ENCODE results near the gene CSNK1E. TPM values are rescaled to one million over a fixed set of nuclear protein-coding genes. Genes with fewer than 3 reads are reported as not detected.

Gene CSNK1E
- total RNA-seq, 1 donor from 2014 or later, result 208 TPM

DNA sequence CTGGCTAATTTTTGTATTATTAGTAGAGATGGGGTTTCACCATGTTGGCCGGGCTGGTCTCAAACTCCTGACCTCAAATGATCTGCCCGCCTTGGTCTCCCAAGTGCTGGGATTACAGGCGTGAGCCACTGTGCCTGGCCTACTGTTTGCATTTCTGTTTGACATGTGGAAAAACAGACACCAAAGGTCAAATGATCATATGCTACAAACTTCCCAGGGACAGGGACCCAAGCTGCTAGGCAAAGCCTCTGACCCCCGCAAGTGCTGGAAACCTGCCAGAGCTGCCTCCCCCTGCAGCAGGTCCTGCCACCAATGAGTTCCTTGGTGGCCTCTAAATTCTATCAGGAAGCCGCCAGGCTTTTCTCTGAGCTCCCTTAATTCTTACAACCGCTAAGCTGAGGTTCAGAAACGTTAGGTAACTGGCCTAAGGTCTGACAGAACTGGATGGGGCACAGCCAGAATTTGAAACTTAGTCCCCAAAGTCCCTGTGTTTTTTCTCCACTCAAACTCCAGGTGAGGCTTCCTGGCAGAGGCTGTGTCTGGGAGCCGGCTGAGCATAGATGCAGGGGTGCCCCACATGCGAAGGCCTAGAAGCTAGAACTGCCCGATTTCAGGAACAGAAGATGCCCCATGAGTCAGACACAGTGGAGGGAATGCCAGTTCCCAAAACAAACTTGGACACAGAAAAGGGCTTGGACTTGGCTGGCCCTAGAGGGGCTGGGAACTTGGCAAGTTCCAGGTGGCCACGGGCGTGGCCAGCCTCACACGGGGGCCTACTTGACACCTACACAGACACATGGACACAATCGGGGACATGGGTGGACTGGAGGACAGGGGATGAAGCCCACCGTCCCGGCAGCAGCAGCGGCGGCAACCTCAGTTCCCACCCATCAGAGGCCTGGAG is 7.4 kb downstream of the CSNK1E start:
- no peak overlapping the region for H3K4me3 ChIP-seq (ENCODE audit: low read depth, low read length)
- no peaks in the 10 kb centered on the region for H3K27me3 ChIP-seq (ENCODE audit: control insufficient read depth, insufficient read depth, low read length)
- TF ChIP-seq, protein P1, sequence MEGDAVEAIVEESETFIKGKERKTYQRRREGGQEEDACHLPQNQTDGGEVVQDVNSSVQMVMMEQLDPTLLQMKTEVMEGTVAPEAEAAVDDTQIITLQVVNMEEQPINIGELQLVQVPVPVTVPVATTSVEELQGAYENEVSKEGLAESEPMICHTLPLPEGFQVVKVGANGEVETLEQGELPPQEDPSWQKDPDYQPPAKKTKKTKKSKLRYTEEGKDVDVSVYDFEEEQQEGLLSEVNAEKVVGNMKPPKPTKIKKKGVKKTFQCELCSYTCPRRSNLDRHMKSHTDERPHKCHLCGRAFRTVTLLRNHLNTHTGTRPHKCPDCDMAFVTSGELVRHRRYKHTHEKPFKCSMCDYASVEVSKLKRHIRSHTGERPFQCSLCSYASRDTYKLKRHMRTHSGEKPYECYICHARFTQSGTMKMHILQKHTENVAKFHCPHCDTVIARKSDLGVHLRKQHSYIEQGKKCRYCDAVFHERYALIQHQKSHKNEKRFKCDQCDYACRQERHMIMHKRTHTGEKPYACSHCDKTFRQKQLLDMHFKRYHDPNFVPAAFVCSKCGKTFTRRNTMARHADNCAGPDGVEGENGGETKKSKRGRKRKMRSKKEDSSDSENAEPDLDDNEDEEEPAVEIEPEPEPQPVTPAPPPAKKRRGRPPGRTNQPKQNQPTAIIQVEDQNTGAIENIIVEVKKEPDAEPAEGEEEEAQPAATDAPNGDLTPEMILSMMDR (IDR thresholded peaks at IDR 0.05; ENCODE audit: insufficient read depth, low read length, poor library complexity, severe bottlenecking), result no peak
- no peak for DNase-seq (ENCODE audit: low read depth)
- H3K36me3 ChIP-seq (ENCODE audit: control insufficient read depth, insufficient read depth, low read length), result peaks cover 8% of the 10 kb centered on the region

GRCh38 chr22:38308791-38309498 is 8.3 kb downstream of the CSNK1E start:
- no peak for DNase-seq (ENCODE audit: low read depth)
- no peak overlapping the region for H3K4me3 ChIP-seq (ENCODE audit: low read depth, low read length)
- peaks cover 10% of the 10 kb centered on the region for H3K36me3 ChIP-seq (ENCODE audit: control insufficient read depth, insufficient read depth, low read length)
- TF ChIP-seq, protein P1 (IDR thresholded peaks at IDR 0.05; ENCODE audit: insufficient read depth, low read length, poor library complexity, severe bottlenecking), result no peak
- no peaks in the 10 kb centered on the region for H3K27me3 ChIP-seq (ENCODE audit: control insufficient read depth, insufficient read depth, low read length)

DNA sequence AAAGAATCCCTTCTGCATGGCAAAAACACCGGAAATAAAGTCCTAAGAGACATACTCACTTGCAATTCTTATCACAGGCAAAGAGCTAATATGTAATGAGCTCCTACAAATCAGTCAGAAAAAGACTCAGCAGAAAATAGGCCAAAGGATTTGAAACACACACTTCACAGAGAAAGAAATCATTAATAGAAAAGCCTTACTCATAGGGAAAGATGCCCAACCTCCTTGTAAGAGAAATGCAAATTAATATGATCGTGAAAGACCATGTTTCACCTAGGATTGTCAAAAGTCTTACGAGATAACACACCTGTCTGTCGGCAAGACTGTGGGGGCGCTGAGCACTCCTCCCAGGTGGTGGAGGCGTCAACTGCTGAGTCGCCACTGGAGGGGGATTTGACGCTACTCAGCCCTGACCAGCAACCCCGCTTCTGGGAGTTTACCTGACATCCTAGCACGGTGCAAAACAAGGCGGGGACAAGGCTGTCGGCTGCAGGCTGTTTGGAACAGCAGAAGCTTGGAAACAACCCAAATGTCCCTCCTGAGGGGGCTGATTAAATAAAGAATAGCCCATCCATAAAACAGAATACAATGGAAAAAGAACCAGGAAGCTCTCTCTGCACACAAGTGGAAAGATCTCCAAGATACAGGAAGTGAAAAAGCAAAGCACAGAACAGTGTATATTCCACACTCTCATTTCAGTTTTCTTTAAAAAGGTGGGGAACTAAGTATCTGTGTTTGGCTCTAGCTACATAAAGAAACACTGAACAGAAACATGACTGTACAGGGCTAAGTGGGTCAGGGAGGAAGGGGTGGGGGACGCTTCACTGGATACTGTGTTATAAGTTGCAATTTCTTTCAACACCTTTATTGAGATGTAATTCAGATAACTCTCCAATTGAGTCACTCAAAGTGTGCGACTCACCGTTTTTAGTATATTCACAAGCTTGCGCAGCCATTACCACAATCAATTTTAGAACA is 11.5 kb downstream of the CSNK1E start:
- H3K27me3 ChIP-seq (ENCODE audit: control insufficient read depth, insufficient read depth, low read length), result no peaks in the 10 kb centered on the region
- TF ChIP-seq, protein P1 (IDR thresholded peaks at IDR 0.05; ENCODE audit: insufficient read depth, low read length, poor library complexity, severe bottlenecking), result peak; percentile 22
- no peak overlapping the region for H3K4me3 ChIP-seq (ENCODE audit: low read depth, low read length)
- DNase-seq (ENCODE audit: low read depth), result peak; percentile 56
- H3K36me3 ChIP-seq (ENCODE audit: control insufficient read depth, insufficient read depth, low read length), result peaks cover 6% of the 10 kb centered on the region

GRCh38 chr22:38304526-38304925 is 12.7 kb downstream of the CSNK1E start:
- TF ChIP-seq, protein P1 (IDR thresholded peaks at IDR 0.05; ENCODE audit: insufficient read depth, low read length, poor library complexity, severe bottlenecking), result no peak
- H3K36me3 ChIP-seq (ENCODE audit: control insufficient read depth, insufficient read depth, low read length), result peaks cover 6% of the 10 kb centered on the region
- DNase-seq (ENCODE audit: low read depth), result no peak
- no peak overlapping the region for H3K4me3 ChIP-seq (ENCODE audit: low read depth, low read length)
- H3K27me3 ChIP-seq (ENCODE audit: control insufficient read depth, insufficient read depth, low read length), result no peaks in the 10 kb centered on the region

DNA sequence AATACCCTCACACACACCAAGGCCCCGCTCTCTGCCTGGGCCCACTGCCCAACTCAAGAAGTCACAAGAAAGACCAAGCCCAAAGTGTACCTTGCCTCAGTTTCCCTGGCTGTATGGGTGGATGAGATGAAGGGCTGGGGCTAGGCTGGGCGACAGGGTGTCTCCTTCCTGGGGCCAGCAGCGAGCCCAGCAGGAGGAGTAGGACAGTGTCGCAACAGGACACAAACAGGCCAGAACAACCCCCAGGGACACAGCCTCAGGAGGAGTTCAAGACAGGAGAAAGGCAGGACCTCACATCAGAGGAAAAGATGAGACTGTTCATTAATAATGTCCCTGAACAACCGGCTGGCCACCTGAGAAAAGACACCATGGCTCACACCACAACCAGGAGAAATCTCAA is 13.3 kb downstream of the CSNK1E start:
- no peak for DNase-seq (ENCODE audit: low read depth)
- H3K4me3 ChIP-seq (ENCODE audit: low read depth, low read length), result no peak overlapping the region
- peaks cover 7% of the 10 kb centered on the region for H3K36me3 ChIP-seq (ENCODE audit: control insufficient read depth, insufficient read depth, low read length)
- TF ChIP-seq, protein P1 (IDR thresholded peaks at IDR 0.05; ENCODE audit: insufficient read depth, low read length, poor library complexity, severe bottlenecking), result no peak
- H3K27me3 ChIP-seq (ENCODE audit: control insufficient read depth, insufficient read depth, low read length), result no peaks in the 10 kb centered on the region

Measured in kidney epithelial cell (primary cell).